GM18505 (cell line): Measurements from ENCODE around the gene EXOC3L4.

Experiments
- ATAC-seq: cut with Tn5 transposase; IDR thresholded peaks from one replicate; pipeline ENCODE4 v1.9.1; 2021; ENCODE audit not compliant: unreplicated experiment
- POLR2A ChIP-seq: IDR thresholded peaks from 4 replicates; pipeline ENCODE4 v1.6.1; 2011; ENCODE audit warnings: borderline replicate concordance; ENCODE audit not compliant: insufficient read depth, insufficient read length; ENCODE audit errors: extremely low read depth

EXOC3L4 gene

DNA sequence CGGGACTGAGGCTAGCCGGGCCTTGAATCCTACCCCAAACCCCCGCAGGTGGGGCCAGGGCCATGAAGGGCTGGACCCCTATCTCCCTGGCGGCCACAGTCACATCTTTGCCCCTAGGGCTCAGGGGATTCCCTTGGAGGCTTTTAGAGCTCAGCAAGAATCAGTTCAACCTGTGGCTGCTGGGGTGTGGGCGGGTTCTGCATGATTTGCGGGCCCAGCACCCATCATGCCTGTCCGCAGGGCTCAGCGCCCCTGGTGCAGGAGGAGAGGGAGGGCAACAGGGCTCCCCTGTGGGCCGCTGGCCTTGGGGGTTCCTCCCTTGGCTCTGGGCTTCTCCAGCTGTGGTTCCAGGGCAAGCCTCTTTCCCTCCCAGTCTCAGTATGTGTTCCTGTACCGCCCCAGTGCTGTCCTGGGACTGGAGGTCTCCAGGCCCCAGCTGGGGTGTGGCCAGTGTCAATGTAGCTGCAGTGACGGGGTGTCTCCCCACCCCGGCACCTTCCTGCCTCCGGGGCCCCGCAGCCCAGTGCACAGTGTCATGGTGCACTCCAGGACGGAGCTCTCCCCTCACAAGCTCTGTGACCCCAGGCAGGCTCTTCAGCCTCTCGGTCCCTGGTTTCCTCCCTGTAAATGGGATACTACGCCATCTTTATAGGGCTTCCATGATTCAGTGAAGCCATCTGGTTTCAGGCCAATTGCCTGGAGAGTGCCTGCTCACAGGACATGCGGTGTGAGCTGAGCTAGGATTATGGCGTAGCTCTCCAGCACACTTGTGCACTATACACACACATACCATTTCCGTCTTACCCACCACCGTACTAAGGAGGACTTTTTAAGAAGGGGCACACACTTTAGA lies 20.4 kb upstream of the EXOC3L4 start:
- no peak for TF ChIP-seq POLR2A
- no peak for ATAC-seq

DNA sequence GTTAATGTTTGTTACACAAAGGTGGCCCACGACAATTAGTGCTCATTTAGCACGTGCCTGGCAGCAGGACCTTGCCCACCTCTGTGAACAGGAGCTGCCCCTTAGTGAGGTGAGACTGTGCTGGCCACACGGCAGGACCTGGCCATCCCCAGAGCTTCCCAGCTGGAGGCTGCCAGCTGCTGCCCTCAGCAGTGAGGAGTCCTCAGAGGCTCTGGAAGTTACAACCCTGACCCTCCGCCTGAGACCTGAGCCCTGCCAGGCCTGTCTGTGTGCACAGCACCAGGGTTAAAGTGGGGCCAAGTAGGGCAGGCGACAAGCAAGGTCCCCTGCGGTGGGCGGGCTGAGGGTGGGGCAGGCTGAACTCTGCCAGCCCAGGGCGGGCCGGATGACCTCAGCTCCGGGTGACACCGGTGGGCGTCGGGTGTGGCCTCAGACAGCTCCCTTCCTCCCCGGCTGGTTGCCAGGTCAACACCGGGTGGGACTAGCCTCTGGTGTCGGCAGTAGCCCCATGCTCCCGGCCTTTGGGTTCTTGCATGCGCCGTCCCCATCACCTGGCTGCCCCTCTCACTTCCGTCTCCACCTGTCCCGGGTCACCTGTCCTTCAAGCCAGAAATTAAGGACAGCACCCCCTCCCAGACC lies 19.7 kb upstream of the EXOC3L4 start:
- no peak for ATAC-seq
- no peak for TF ChIP-seq POLR2A

DNA sequence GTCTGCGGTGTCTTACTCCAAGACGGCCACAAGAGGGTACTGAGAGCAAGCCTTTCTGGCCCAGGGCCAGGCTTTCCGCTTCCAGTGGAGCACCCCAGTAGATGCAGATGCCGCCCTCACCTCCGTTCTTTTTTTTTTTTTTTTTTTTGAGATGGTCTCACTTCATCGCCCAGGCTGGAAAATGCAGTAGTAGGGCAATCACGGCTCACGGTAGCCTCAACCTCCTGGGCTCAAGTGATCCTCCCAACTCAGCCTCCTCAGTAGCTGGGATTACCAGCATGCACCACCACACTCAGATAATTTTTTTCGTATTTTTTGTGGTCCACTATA lies 16.1 kb upstream of the EXOC3L4 start:
- TF ChIP-seq POLR2A = no peak
- ATAC-seq = no peak

DNA sequence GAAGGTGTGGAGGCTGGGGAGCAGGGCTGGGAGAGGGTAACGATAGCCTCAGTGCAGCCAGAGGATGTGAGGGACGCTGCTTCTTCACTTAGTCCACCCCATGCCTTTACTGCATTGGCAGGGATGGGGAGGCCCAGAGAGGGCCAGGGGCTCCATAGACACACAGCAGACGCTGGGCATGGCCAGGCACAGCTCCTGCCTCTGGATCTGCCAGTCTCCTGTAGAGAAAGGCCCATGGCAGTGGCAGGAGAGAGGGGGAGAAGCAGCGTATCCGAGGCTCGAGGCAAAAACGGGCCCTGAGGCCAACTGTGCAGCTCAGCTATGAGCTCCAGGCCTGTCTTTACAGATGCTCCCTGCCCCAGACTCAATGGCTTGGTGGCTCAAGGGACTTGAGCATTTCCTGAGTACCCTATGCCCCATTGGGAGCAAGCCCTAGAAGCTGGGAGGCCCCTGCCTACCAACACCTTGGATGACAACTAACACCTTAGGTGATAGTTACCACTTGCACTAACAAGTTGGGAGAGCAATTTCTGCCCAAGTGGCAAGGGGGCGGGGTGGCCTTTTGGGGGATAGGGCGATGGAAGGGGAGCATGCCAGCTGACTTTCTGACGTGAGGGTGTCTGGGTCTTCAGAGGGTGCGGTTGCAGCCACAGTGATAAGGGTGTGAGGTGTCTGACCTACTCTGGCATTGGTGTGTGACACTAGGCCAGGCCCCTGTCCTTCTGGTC lies 15.5 kb upstream of the EXOC3L4 start:
- no peak for ATAC-seq
- no peak for TF ChIP-seq POLR2A

GRCh38 chr14:103081951-103082350 lies 12.6 kb upstream of the EXOC3L4 start:
- TF ChIP-seq POLR2A = no peak
- ATAC-seq = no peak

DNA sequence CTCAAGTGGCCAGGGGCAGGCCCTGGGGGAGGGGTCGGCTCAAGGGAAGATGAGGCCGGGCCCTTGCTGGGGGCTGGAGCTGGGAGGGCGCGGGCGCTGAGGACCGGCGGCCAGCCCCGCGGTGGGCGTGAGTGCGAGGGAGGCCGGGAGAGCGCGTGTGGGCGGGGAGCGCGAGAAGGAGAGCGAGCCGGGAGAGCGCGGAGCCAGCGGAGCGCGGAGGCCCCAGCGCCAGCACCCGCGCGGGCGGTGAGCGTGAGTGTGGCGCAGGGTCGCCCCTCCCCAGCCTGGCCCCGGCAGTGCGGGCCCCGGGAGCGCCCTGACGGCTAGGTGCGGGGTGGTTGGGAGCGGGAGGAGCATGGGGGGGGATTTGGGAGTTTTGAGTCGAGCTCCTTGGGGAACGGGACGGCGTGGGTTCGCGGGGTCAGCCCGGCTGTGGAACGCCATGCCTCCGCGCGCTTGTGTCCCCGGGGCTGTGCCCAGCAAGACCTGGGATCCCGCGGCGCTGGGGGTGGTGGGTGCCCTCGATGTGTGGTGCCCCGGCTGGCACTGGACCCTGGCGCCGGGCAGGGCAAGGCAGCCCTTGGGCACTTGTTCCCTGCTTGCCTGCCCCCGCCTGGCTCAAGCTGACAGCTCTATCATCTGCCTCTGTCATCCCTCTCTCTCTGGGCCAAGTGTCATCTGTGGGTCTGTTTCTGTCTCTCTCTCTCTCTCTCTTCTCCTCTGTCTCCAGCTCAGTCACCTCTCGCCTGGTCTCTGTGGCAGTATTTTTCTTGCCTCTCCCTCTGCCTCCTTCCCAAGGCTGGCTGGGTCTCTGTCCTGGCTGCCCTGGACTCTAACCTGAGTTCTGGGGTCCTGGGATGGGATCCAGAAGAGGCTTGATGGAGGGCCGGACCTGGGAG lies 10.3 kb upstream of the EXOC3L4 start, which contains the start of gene LBHD2:
Gene LBHD2, plus strand, starts transcription at position 190 of the 899 bp plus-strand sequence. CDS start 1,803 bp downstream, outside the sequence.
- ATAC-seq = no peak
- no peak for TF ChIP-seq POLR2A

DNA sequence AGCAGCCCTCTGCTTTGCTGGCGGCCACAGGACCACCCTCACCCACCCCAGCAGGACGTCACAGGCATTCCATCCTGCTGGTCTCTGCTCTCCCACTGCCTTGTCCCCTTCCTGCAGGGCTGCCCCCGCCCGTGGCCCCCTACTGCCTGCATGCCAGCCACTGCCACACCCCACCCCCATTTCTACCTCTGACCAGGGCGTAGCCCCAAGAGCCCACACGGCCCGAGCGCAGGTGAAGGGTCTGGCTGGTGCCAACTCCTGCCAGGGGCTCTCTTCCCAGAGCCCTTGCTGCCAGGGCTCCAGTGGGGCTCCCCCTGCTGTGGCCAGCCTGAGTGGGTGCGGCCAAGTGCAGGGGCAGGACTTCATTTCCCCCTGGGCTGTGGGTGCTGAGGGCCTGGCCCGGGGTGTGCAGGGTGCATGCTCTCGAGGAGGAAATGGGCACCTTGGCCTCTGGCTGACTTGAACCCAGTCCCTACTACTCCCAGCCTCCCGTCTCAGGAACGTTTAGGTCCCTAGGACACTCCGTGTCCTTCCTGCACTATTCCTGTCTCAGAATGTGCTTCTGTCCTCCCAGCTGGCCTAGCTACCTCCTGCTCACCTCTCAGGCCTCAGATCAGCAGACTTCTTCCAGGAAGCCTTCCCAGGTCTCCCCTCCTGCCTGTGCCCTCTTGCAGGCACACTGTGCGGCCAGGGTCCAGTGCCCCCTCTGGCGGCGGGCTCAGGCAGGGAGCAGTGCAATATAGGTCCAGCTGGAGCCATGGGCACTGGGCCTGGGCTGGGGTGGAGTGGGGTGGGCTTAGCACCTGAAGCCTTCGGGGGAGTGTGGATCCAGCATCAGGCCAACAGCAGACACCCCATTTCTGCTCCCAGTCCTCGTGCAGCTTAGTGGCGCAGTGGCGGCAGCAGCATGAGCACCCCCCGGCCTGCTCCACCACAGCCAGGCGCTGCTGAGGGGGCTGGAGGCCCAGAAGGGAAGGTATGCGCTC lies 9.1 kb upstream of the EXOC3L4 start:
- ATAC-seq = no peak
- no peak for TF ChIP-seq POLR2A

DNA sequence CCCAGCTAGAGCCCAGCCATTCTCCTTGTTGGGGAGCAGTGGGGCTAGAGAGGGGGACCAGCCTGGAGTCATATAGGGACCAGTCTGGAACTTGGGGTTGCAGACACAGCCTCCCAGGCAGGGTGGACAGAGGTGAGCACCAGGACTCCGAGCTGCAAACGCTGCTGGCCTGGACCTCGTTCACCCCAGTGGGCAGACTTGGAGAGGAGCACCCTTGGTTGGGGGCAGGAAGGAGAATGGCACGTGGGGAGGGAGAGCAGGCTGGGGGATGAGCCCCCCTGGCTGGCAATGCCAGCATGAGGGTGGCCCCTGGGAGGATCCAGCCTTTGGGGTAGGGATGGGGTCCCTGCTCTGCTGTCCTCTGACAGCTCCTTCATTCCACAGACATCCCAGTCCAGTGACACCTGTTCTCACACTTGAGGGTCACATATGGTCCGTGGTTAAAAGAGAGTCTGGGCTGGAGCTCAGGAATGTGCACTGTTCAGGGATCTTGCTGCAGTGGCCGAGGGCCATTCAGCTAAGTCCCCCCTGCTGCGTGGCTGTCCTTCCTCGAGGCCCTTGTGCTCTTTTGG lies 7.7 kb upstream of the EXOC3L4 start:
- ATAC-seq = no peak
- TF ChIP-seq POLR2A = no peak

- no peak for ATAC-seq
- no peak for TF ChIP-seq POLR2A
These were observed 7.1 kb upstream of the EXOC3L4 start for GRCh38 chr14:103087343-103087835.

DNA sequence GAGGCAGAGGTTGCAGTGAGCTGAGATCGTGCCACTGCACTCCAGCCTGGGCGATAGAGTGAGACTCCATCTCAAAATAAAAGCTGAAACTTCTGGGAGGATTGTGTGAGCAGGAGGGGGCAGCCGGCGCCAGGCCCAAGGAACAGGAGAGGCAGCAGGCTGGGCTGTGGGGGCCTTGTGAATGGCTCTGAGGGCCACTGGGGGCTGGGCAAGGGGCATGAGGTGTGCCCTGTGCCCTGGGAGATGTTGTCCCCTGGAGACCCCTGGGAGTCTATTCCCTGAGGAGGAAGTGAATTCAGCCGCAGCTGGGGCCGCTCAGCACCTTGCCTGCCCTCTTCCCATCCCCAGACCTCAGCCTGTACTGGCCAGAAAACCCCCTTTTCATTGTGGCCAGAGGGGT lies 5.6 kb upstream of the EXOC3L4 start:
- ATAC-seq = no peak
- TF ChIP-seq POLR2A = no peak
